Lower leg skin (tissue), 3 donors: Measurements from ENCODE around the gene DENND1A.

Experiments used
- POLR2A ChIP-seq, 2 donors: fragments of 450-650 bp; IDR thresholded peaks; one replicate each; pipeline ENCODE4 v1.6.1; 2016 to 2017; ENCODE audit warnings: antibody characterized with exemption in 2 of 2, mild to moderate bottlenecking in 1 of 2, moderate library complexity in 1 of 2
- TF ChIP-seq, protein P1 (sequence below), 3 donors: fragments of 450-650 bp; IDR thresholded peaks; one replicate each; pipeline ENCODE4 v1.5.1; 2016; ENCODE audit warnings: antibody characterized with exemption in 3 of 3, mild to moderate bottlenecking in 3 of 3, moderate library complexity in 2 of 3

DNA sequence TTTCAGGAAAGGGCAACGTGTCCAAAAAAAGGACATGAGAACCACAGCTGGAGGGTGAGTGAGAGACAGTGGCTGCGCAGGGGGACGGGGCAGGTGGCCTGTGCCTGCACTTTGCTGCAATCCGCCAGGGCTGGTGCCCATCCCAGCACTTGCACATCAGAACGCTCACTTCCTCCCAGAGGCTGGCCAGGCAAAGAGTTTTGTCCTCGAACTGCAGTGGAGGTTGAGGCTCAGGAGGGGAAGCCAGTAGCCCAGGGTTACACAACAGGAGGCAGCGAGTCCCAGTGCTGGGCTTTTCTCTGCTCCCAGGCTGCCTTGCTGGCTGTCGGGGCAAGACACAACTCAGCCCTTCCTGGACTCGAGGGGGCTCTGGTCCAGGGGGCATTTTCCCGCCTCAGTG is 540.9 kb downstream of the DENND1A start:
- TF ChIP-seq, protein P1, sequence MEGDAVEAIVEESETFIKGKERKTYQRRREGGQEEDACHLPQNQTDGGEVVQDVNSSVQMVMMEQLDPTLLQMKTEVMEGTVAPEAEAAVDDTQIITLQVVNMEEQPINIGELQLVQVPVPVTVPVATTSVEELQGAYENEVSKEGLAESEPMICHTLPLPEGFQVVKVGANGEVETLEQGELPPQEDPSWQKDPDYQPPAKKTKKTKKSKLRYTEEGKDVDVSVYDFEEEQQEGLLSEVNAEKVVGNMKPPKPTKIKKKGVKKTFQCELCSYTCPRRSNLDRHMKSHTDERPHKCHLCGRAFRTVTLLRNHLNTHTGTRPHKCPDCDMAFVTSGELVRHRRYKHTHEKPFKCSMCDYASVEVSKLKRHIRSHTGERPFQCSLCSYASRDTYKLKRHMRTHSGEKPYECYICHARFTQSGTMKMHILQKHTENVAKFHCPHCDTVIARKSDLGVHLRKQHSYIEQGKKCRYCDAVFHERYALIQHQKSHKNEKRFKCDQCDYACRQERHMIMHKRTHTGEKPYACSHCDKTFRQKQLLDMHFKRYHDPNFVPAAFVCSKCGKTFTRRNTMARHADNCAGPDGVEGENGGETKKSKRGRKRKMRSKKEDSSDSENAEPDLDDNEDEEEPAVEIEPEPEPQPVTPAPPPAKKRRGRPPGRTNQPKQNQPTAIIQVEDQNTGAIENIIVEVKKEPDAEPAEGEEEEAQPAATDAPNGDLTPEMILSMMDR (IDR thresholded peaks at IDR 0.05), result no peak
- TF ChIP-seq POLR2A (IDR thresholded peaks at IDR 0.05), result no peak
